HG02798 (cell line): ENCODE data around the gene DIRAS1.
"Not testable (repeated sequence)": the region's sequence is repeated elsewhere in the genome, so short reads cannot be mapped to it uniquely, and the experiment has no call there.

Source experiments
- ATAC-seq: cut with Tn5 transposase; IDR thresholded peaks from one replicate; pipeline ENCODE4 v1.9.1; 2021; ENCODE audit warnings: mild to moderate bottlenecking; ENCODE audit not compliant: unreplicated experiment, poor library complexity

DIRAS1 gene

DNA sequence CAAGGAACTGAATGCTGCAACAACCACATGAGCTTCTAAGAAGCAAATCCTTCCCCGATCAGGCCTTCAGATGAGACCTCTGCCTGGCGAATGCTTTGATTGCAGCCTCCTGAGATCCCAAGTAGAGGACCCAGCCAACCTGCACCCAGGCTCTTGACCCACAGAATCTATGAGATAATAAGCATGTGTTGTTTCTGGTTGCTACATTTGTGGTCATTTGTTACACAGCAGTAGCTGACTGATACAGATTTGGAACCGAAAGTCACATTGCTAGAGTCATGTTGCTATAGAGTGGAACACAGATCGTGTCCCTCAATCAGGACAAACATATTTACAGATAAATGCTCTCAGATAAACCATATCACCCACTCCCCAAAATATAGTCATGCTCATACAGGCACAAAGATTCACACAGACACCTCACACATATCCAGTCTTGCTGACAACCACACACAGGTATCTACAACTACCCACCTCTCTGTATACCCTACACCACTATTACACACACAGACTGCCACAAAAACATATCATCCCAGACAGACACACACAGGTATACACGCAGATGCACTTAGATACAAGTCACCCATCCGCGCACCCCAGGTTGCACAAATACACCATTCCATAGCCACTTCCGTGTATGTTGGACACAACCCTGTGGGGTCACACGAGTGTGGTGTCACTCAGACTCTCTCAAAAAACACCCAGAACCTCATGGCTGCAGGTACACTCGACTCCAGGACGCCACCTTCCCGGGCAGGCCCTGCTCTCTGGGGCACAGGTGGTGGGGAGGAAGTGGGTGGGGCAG, 5.5 kb downstream of the DIRAS1 start:
- ATAC-seq: no peak

DNA sequence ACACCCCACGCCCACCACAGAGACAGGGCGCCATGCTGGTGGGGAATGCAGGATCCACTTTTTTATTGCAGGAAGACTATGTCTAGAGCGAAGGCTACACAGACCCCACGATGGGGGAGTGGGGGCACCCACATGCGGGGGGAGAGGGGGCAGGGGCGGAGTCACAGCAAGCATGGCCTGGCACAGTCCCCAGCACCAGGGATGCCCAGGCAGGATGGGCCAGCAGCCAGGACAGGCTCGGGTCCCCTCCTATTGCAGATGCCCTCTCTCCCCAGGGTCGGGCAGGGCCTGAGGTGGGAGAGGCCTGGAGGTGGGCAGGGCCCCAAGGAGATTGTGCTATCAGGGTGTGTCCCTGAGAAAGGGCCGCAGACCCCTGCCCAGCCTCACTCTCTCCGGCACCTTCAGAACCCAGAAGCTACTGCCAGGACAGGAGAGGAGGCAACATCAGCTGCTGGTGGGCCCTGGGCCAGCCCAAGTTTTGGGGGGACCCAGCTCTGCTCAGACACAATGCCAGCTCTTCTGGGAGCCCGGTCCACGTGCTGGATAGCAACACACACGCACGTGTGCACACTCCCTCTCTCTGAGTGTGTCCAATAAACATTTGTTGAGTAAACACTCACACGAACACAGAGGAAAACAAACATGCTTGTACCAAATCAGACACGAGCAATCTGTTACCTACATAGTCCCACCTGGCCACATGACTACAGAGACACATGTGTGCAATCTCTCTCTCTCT, 6.5 kb downstream of the DIRAS1 start:
- no peak for ATAC-seq

DNA sequence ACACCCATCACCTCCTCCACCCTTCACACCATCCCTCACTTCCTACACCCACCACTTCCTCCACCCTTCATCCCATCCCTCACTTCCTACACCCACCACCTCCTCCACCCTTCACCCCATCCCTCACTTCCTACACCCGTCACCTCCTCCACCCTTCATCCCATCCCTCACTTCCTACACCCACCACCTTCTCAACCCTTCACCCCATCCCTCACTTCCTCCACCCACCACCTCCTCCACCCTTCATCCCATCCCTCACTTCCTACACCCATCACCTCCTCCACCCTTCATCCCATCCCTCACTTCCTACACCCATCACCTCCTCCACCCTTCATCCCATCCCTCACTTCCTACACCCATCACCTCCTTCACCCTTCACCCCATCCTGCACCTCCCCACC, 7.1 kb downstream of the DIRAS1 start:
- not testable (repeated sequence) for ATAC-seq

DNA sequence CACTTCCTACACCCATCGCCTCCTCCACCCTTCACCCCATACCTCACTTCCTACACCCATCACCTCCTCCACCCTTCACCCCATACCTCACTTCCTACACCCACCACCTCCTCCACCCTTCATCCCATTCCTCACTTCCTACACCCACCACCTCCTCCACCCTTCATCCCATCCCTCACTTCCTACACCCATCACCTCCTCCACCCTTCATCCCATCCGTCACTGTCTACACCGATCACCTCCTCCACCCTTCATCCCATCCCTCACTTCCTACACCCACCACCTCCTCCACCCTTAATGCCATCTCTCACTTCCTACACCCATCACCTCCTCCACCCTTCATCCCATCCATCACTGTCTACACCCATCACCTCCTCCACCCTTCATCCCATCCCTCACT, 8.0 kb downstream of the DIRAS1 start:
- not testable (repeated sequence) for ATAC-seq

DNA sequence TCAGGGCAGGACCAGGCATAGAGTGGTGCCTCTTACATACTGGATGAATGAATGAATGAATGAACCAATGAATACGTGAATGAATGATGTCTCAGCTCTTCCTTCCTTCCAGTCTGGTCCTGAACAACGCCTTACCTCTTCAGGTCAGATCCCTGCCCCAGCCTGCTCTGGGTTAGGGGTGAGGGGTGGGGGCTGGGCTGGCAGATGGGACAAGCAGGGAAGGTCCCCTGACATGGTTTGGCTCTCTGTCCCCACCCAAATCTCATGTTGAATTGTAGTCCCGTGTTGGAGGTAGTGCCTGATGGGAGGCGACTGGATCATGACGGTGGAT, 9.3 kb downstream of the DIRAS1 start:
- ATAC-seq: no peak

DNA sequence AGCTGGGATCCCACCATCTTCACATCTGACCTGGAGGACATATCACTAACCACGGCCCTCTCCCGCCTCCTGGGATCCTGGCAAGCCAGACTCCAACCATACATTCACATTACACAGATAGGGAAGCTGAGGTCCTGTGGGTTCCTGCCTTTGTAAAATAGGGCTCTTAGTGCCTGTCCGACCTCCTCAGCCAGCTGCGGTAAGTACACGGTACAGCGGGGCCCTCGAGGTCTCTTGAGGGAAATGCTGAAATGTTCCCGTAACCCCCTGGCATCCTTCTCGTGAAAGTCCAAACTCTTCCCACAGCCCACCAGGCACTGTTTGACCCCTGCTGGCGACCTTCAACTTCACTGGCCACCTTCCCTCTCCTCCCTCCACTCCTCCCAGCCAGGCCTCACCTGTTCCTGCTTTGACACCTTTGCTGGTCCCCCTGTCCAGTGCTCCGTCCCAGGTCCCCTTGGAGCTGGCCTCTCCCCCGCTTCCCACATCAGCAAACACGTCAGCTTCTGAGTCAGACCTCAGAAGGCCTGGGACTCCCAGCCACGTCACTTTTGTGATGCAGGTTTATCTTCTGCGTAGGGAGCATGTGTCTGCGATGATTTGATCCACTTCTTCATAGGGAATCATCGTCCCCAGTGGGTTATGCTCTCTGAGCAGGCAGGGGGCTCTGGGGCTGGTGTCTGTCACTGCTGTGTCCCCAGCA, 9.8 kb downstream of the DIRAS1 start:
- no peak for ATAC-seq

DNA sequence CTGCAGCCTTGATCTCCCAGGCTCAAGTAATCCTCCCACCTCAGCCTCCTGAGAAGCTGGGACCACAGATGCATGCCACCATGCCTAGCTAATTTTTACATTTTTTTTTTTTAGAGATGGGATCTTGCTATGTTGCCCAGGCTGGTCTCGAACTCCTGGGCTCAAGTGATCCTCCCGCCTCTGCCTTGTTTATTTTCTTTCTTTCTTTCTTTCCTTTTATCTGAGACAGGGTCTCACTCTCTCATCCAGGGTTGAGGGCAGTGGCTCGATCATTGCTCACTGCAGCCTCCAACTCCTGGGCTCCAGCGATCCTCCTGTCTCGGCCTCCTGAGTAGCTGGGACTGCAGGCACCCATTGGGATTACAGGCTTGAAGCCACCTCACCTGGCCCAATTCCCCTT, 14.9 kb downstream of the DIRAS1 start:
- ATAC-seq: no peak

DNA sequence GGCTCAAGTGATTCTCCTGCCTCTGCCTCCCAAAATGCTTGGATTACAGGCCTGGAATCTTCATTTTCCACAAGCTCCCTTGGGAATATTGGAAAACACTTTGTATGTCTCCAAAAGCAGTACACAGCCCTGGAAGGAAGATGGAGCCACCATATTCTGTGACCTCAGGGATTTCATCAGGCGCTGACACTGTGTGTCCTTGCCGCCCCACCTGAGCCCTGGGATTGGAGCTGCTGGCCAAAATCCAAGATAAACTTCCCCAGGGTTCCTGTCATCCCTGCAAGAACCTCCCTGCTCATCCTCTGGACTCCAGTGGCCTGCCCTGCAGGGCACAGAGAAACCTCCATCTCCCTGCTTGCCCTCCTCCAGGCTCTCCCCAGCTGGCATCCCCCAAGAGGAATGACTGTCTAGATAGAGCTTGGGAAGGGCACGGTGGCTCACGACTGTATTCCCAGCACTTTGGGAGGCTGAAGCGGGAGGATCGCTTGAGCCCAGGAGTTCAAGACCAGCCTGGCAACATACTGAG, 17.4 kb downstream of the DIRAS1 start:
- ATAC-seq: no peak

DNA sequence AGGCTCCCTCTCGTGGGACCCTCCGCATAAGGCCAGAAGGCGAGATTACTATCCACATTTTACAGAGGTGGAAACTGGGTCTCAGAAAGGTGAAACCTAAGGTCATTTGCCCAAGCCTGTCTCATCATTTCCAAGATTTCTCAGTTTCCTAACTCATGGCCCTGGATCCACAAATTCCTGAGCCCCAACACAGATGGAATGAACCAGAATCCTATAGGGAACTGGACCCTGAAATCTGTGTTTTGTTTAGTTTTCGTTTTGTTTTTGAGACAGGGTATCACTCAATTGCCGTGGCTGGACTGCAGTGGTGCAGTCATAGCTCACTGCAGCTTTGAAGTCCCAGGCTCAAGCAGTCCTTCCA, 18.1 kb downstream of the DIRAS1 start:
- no peak for ATAC-seq

DNA sequence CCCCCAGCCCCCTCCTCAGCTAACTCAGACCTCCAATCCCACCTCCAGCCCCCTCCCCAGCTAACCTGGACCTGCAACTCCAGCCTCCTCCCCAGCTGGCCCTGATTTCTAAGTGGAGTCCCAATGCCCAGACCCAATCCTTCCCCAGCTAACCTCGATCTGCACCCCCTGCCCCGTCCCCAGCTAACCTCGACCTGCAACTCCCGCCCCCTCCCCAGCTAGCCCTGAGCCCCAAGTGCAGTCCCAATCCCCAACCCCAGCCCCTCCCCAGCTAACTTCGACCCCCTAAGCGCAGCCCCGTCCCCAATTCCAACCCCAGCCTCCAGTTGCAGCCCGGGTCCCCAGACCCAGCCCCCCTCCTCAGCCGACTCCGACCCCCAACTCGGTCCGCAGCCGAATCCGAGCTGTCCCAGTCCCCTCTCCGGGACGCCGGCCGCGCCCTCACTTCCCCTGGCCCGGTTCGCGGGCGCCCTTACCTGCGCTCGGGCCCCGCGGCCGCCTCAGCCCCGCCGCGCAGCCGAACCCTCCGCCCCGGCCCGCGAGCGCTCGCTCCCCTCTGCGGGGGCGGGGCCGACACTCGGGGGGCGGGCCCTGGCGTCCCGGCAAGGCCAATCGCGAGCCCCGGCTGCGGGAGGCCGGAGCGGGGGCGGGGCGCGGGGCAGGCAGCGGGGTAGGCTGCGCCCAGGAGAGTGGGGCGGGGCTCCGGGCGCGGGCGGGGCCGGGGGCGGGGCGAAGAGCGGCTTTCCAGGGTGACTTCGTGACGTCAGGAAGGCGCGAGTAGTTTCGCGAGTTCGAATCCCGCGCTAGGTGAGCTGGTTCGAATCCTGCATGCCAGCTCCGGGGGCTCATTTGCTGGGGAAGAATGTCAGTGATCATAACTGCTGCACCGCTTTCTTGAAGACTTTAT, 18.7 kb downstream of the DIRAS1 start, which contains the start of gene GNG7:
GNG7 (minus strand) TSS at position 525 of the 907 bp plus-strand sequence. CDS start 182,006 bp downstream, outside the sequence.
- ATAC-seq: peak; percentile 85

DNA sequence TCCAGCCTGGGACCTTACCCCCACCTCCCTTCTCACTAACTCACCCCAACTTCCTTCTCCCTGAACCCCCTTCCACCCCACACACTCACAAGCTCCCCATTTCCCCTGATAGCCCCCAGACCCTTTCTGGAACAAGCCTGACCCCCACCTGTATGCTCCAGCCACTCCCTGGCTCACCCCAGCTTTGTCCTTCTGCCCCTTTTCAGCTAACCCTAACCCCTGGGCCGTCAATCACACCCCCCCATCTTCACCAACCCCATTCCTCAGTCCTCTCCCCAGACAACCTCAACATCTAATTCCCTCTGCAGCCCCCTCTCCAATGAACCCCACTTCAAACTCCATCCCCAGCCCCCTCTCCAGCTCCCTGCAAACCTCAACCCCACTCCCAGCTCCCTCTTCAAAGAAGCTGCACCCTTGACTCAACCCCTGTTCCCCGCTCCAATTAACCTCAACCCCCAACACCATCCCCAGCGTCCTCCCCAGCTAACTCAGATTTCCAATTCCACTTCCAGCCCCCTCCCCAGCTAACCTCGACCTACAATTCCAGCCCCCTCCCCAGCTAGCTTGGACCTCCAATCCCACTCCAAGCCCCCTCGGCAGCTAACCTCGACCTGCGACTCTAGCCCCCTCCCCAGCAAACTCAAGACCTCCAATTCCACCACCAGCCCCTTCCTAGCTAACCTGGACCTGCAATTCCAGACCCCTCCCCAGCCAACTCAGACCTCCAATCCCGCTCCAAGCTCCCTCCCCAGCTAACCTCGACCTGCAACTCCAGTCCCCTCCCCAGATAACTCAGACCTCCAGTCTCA, 19.6 kb downstream of the DIRAS1 start:
- ATAC-seq: no peak

DNA sequence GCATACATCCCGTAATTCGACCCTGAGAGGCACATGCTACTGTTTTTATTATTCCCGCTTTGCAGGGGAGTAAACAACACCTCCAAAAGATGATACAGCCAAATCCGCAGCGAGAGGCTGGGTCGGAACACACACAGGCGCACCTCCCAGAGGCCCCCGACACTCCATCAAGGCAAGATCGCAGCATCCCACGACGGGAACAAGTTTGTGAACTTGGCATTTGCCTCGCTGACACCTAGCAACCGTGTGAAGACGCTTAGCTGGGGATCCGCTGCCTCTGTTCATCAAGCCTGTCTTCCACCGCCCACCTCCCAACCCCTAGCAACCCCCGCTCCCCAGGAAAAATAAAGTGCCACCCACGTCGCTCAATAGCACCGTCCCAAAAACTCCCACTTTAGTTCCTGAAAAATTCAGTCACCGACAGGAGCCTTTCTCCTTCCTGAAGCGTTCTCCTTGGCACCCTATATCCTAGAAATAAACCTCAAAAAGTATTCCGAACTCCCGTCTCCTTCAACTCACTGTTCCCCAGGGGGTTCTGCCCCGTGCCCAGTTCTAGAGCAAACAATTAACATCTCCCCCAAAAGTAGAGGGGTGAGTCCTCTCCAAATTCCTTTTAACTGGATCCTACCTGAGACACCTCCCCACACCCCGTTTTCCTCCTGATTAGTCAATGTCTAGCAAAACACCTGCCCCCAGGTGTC, 20.4 kb downstream of the DIRAS1 start:
- ATAC-seq: no peak

DNA sequence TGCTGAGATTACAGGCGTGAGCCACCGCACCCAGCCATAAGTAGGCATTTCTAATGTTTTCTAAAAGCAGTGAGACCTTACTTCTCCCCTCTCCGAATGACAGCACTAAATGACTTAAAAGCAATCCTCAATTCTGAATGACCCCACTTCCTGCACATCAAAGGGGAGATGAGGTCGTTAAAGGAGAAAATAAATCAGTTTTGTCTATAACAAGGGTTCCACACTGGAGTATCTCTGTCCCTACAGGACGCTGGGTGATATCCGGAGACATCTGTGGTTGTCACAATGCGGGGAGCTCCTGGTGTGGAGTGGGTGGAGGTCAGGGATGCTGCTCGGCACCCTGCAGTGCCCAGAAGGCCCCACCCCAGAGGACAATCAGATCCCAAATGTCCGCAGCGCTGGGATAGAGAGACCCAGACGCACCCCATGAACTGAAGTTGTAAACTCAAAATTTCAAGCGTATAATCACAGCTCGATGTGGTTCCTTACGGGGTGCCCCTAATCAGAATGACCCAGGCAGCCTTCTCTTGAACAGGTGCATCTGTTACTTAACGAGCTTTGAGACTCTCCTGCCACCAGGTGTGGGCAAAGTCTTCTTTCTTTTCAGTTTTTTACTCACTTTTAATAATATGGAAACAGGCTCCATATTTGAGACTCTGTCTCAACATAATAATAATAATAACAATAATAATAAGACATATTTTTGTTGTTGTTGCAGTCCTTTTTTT, 21.6 kb downstream of the DIRAS1 start:
- ATAC-seq: no peak

DNA sequence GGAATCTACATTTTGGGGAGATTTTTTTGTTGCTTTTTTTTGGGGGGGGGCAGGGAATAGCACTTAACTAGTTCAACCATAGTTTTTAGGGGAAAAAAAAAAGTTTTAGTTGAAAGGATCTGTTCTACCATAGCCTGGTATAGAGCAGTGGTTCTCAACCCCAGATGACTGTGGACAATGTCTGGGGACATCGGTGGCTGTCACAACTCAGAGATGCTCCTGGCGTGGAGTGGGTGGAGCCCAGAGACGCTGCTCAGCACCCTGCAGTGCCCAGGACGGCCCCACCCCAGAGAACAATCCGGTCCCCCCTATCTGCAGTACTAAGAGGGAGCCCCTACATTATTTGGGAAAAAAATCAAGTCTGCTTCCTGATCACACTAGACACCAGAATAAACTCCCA, 27.0 kb downstream of the DIRAS1 start:
- ATAC-seq: no peak

DNA sequence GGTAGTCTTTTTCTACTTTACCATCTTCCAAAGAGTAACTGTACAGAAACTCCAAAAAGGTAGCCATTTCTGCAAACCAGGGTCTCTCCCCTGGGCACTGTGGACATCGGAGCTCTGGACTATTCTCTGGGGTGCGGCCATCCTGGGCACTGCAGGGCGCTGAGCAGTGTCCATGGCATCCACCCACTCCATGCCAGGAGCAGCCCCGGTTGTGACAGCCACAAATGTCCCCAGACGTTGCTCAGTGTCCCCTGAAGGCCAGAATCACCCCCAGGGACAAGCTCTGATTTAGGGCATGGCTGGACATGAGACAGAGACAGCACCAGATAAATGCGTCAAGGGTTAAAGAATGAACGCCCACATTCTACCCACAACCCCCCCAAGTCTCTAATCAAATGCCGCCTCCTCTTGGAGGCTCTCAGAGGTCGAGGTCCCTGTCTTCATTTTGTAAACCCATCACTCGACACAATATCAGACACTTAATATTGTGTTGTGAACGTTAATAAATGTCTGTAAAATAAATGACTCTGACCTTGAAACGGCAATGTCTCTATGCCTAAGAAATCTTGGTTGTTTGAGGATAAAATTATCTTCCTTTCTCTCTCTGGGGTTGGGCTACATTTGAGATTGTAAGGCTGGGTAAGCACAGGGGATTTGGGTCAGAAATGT, 27.5 kb downstream of the DIRAS1 start:
- no peak for ATAC-seq

DNA sequence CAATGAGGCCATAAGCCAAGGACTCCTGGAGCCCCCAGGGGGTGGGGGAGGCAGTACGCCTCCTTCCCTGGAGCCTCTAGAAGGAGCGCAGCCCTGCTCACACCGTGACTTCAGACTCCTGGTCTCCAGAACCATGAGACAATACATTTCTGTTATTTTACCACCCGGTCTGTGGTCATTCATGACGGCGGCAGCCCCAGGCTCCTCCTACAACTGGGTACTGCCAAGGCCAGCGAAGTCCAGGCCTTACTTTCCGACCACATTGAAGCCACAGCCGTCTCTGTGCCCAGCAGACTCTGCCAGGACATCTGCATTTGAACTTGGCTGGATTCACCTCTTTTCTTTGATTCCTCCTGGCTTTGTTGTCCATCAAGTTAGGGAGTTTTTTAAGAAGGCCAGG, 29.2 kb downstream of the DIRAS1 start:
- no peak for ATAC-seq

DNA sequence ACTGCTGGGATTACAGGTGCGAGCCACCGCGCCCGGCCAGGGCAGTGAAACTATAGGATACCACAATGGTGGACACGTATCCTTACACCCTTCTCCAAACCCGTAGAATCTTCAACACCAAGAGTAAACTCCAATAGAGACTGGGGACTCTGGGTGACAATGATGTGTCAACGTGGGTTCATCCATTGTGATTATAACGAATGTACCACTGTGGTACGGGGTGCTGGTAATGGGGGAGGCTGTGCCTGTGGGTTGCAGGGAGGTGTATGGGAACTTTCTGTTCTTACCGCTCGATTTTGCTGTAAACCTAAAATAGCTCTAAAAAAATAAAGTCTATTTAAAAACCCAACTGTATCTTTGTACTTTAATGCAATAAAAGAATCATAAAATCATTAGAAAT, 30.3 kb downstream of the DIRAS1 start:
- no peak for ATAC-seq
